ENCODE data around the gene RTL10. TPM values are rescaled to one million over a fixed set of nuclear protein-coding genes. Genes with fewer than 3 reads are reported as not detected.
A peak's percentile ranks its signal among the peaks of the same experiment; 100 is the strongest.

Gene RTL10
- total RNA-seq, 4 donors from 2014 or later: 18.1 to 26.4 (median 23.7) TPM

- H3K4me3 ChIP-seq (replicated peaks in 1 of 3): no peak overlapping the region
- H3K9me3 ChIP-seq: no peaks in the 10 kb centered on the region
- intact Hi-C loops (cut with DNase I): no loop called here
- H3K27ac ChIP-seq: peak overlapping the region; percentile 62 to 91 (median 85)
- peaks cover 10 to 14% of the 10 kb centered on the region in 2 donors for H3K36me3 ChIP-seq
- H3K27me3 ChIP-seq: no peaks in the 10 kb centered on the region
- DNase-seq: peak in 1 of 2 donors; percentile 39
- TF ChIP-seq, protein P1, sequence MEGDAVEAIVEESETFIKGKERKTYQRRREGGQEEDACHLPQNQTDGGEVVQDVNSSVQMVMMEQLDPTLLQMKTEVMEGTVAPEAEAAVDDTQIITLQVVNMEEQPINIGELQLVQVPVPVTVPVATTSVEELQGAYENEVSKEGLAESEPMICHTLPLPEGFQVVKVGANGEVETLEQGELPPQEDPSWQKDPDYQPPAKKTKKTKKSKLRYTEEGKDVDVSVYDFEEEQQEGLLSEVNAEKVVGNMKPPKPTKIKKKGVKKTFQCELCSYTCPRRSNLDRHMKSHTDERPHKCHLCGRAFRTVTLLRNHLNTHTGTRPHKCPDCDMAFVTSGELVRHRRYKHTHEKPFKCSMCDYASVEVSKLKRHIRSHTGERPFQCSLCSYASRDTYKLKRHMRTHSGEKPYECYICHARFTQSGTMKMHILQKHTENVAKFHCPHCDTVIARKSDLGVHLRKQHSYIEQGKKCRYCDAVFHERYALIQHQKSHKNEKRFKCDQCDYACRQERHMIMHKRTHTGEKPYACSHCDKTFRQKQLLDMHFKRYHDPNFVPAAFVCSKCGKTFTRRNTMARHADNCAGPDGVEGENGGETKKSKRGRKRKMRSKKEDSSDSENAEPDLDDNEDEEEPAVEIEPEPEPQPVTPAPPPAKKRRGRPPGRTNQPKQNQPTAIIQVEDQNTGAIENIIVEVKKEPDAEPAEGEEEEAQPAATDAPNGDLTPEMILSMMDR (IDR thresholded peaks at IDR 0.05): no peak
- no peak for TF ChIP-seq POLR2A (IDR thresholded peaks at IDR 0.05)
- WGBS, 2 donors: 64 to 84% methylated on average over 7 to 15 of the region's 21 CpGs
- H3K4me1 ChIP-seq: peaks cover 71% of the 10 kb centered on the region in 2 donors
These were observed 3.1 kb downstream of the RTL10 start for GRCh38 chr22:19851291-19852176.

DNA sequence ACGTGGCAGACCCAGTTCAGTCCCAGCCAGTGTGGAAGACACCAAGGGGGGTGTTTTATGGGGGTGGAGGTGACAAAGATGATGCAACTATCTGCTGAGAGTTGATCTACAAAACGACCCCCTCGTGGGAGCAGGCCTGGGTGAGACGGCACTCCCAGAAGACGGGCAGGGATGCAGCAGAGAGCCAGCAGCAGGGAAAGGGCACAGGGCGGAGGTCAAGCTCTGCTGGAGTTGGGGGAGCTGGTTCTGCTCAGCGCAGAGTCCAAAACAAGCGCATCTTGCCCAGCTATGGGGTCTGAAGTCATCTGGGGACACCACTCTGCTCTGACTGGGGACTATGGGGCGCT is 3.9 kb downstream of the RTL10 start:
- intact Hi-C loops (cut with DNase I): no loop called here
- Histone ChIP-seq H3K9me3 (no peaks in the 10 kb centered on the region), H3K27ac (peak overlapping the region; percentile 62 to 91 (median 85)), H3K4me3 (replicated peaks in 1 of 3) (no peak overlapping the region), H3K36me3 (peaks cover 10 to 14% of the 10 kb centered on the region in 2 donors), H3K27me3 (no peaks in the 10 kb centered on the region), H3K4me1 (peaks cover 64 to 65% of the 10 kb centered on the region in 2 donors)
- 82 to 89% methylated on average over 8 to 9 of the region's 9 CpGs for WGBS, 2 donors
- no peak for TF ChIP-seq POLR2A (IDR thresholded peaks at IDR 0.05)
- no peak for DNase-seq

GRCh38 chr22:19849835-19850762 is 4.6 kb downstream of the RTL10 start:
- H3K4me3 ChIP-seq (replicated peaks in 1 of 3): no peak overlapping the region
- peaks cover 10 to 14% of the 10 kb centered on the region in 2 donors for H3K36me3 ChIP-seq
- peak; percentile 90 to 94 for DNase-seq
- peak overlapping the region; percentile 62 to 91 (median 85) for H3K27ac ChIP-seq
- no peaks in the 10 kb centered on the region for H3K9me3 ChIP-seq
- H3K4me1 ChIP-seq: peaks cover 61 to 66% of the 10 kb centered on the region in 2 donors
- TF ChIP-seq POLR2A (IDR thresholded peaks at IDR 0.05): no peak
- TF ChIP-seq, protein P1 (IDR thresholded peaks at IDR 0.05): no peak
- H3K27me3 ChIP-seq: no peaks in the 10 kb centered on the region
- 45 to 61% methylated on average over 9 of the region's 9 CpGs for WGBS, 2 donors
- intact Hi-C loops (cut with DNase I): no loop called here

GRCh38 chr22:19848298-19849224 is 6.1 kb downstream of the RTL10 start:
- no peak overlapping the region for H3K4me3 ChIP-seq (replicated peaks in 1 of 3)
- DNase-seq: peak; percentile 84 to 90
- no peaks in the 10 kb centered on the region for H3K27me3 ChIP-seq
- TF ChIP-seq, protein P1 (IDR thresholded peaks at IDR 0.05): no peak
- TF ChIP-seq POLR2A (IDR thresholded peaks at IDR 0.05): peak in 1 of 2 donors; percentile 37
- 18 to 35% methylated on average over 7 of the region's 7 CpGs for WGBS, 2 donors
- no peaks in the 10 kb centered on the region for H3K9me3 ChIP-seq
- H3K27ac ChIP-seq: peak overlapping the region; percentile 62 to 91 (median 85)
- H3K4me1 ChIP-seq: peaks cover 58 to 77% of the 10 kb centered on the region in 2 donors
- H3K36me3 ChIP-seq: peaks cover 10 to 14% of the 10 kb centered on the region in 2 donors
- intact Hi-C loops (cut with DNase I): no loop called here

DNA sequence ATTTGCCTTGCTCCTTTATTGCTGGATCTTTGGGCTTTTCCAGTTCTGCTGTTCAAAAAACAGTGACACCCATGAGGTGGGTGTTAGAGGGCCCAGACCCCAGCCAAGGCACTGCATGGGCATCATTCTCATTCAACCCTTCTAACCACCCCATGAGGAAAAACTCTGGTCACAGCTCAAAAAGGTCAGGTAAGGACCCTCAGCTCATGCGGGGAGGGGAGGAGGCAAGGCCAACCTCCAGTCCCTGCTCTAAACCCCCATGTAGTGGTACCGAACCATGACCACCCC is 7.4 kb downstream of the RTL10 start:
- WGBS, 2 donors: 92 to 93% methylated on average over 2 of the region's 2 CpGs
- intact Hi-C loops (cut with DNase I): no loop called here
- Histone ChIP-seq H3K36me3 (peaks cover 10 to 14% of the 10 kb centered on the region in 2 donors), H3K4me3 (replicated peaks in 1 of 3) (no peak overlapping the region), H3K27me3 (no peaks in the 10 kb centered on the region), H3K27ac (peak overlapping the region in 1 of 3 donors; percentile 85), H3K9me3 (no peaks in the 10 kb centered on the region), H3K4me1 (peaks cover 46 to 69% of the 10 kb centered on the region in 2 donors)
- no peak for TF ChIP-seq POLR2A (IDR thresholded peaks at IDR 0.05)
- TF ChIP-seq, protein P1 (IDR thresholded peaks at IDR 0.05): no peak
- DNase-seq: no peak
